K562 (cell line): ENCODE results near the gene PTPRM. TPM values are rescaled to one million over a fixed set of nuclear protein-coding genes. Genes with fewer than 3 reads are reported as not detected.

ENCODE experiments used
- MITF ChIP-seq: IDR thresholded peaks from 2 replicates; pipeline ENCODE4 v1.6.1; 2014; ENCODE audit warnings: antibody characterized with exemption
- REST ChIP-seq, 2 experiments: fragments of 450-650 bp; formaldehyde crosslinking in 1 of 2; IDR thresholded peaks; 2 replicates each; pipeline versions ENCODE4 v1.4.0 to v1.6.1; 2014 to 2020; ENCODE audit warnings: mild to moderate bottlenecking in 2 of 2, borderline replicate concordance in 1 of 2, low read depth in 1 of 2
- polyA plus RNA-seq, 8 experiments: library from polyadenylated mRNA; depleted of rRNA in 4 of 8; stranded (reverse) in 5 of 8; unstranded in 3 of 8; fragments of >200 nt; fragmentation: Nextera tagmentation in 2 of 8; fragmentation: Illumina TruSeq in 1 of 8; extraction: Ambion mirVana in 2 of 8; extraction: Trizol in 1 of 8; gene quantifications; 2 replicates each; pipeline versions ENCODE4 v1.2.1 to v1.2.3, GENCODE V29; 2011 to 2014; ENCODE audit warnings: inconsistent platforms in 1 of 8, missing spikeins in 1 of 8
- total RNA-seq, 7 experiments: library from RNA; depleted of rRNA in 6 of 7; stranded (reverse); fragments of >200 nt in 6 of 7; fragmentation: Illumina TruSeq in 2 of 7; extraction: Trizol in 2 of 7; gene quantifications; 2 replicates each; pipeline versions ENCODE4 v1.2.1 to v1.2.3, GENCODE V29; 2011 to 2021; ENCODE audit warnings: low replicate concordance in 1 of 7

The PTPRM gene
- total and polyA plus RNA-seq, 9 of the 15 experiments (the other 6 are each of a cell fraction or from before 2014, with no cell fraction given): 0.03 to 0.16 (median 0.08) TPM; not detected in 3

GRCh38 chr18:8124232-8125146 is 557.4 kb downstream of the PTPRM start (continued):
- TF ChIP-seq REST (IDR thresholded peaks at IDR 0.05; ENCODE audit: borderline replicate concordance): no peak
- TF ChIP-seq REST (CRISPR knock-in tag; IDR thresholded peaks at IDR 0.05; ENCODE audit: low read depth): no peak
- TF ChIP-seq MITF: no peak
- TF ChIP-seq, all 486 proteins: peak for 0
